Upper lobe of left lung (tissue), 6 donors: ENCODE data around the gene MKKS. TPM values are rescaled to one million over a fixed set of nuclear protein-coding genes. Genes with fewer than 3 reads are reported as not detected.

Source experiments
- ATAC-seq, 2 donors: fragments of 200-7000 bp; cut with Tn5 transposase; one replicate each; pipeline ENCODE4 v1.9.1; 2022; ENCODE audit warnings: mild to moderate bottlenecking in 2 of 2, moderate library complexity in 2 of 2; ENCODE audit not compliant: low FRiP score in 2 of 2
- DNase-seq, 2 donors: peaks; one replicate each; pipeline ENCODE4 v3.0.0-alpha.2; 2019 to 2020
- H3K27ac ChIP-seq, 4 donors: fragments of 200-600 bp; sonication (generic); one replicate each; pipeline ENCODE4 v1.5.1; 2016 to 2019
- H3K27me3 ChIP-seq, 4 donors: fragments of 200-600 bp; sonication (generic); one replicate each; pipeline ENCODE4 v1.5.1; 2017 to 2019
- H3K36me3 ChIP-seq, 4 donors: fragments of 200-600 bp; sonication (generic); one replicate each; pipeline ENCODE4 v1.5.1; 2016 to 2019
- H3K4me1 ChIP-seq, 4 donors: fragments of 200-600 bp; sonication (generic); one replicate each; pipeline ENCODE4 v1.5.1; 2018 to 2019
- H3K4me3 ChIP-seq, 4 donors: fragments of 200-600 bp; sonication (generic); one replicate each; pipeline ENCODE4 v1.5.1; 2017 to 2019; ENCODE audit warnings: mild to moderate bottlenecking in 2 of 4, moderate library complexity in 1 of 4
- H3K9me3 ChIP-seq, 4 donors: fragments of 200-600 bp; sonication (generic); one replicate each; pipeline ENCODE4 v1.5.1; 2018 to 2019
- EP300 ChIP-seq, 4 donors: sonication (generic); formaldehyde crosslinking; IDR thresholded peaks; one replicate each; pipeline ENCODE4 v1.5.1; 2017; ENCODE audit warnings: antibody characterized with exemption in 4 of 4, control low read depth in 2 of 4
- POLR2A ChIP-seq, 4 donors: fragments of 450-650 bp; IDR thresholded peaks; one replicate each; pipeline ENCODE4 v1.5.1; 2016 to 2017; ENCODE audit warnings: antibody characterized with exemption in 4 of 4, mild to moderate bottlenecking in 2 of 4
- POLR2AphosphoS5 ChIP-seq, 2 donors: sonication (generic); formaldehyde crosslinking; IDR thresholded peaks; one replicate each; pipeline ENCODE4 v1.5.1; 2017; ENCODE audit warnings: antibody characterized with exemption in 2 of 2
- WGBS, 2 donors: methylation state at CpG; one replicate each; pipeline ENCODE4 v1.1.5; 2017 to 2018; 5-methylcytosine and 5-hydroxymethylcytosine counted together
- total RNA-seq, 6 donors: library from RNA; depleted of rRNA in 4 of 6; stranded (reverse); fragments of >200 nt in 4 of 6; gene quantifications; one replicate each; pipeline versions ENCODE4 v1.1.0 to v1.2.1, GENCODE V29; 2016 to 2021
- TF ChIP-seq, protein P1 (sequence below), 6 experiments: fragments of 450-650 bp in 4 of 6; fragments of 200-600 bp in 2 of 6; sonication (generic) in 2 of 6; IDR thresholded peaks; one replicate each; pipeline ENCODE4 v1.5.1; 2016 to 2019; ENCODE audit warnings: antibody characterized with exemption in 6 of 6
- donor health status: DM: no; HTN: no; CAD: no; lungs with moderate emphysema.
- donor health status: DM: no; HTN: yes; CAD: no; lungs with severe emphysema.

Gene MKKS
- total RNA-seq, 6 donors from 2014 or later, result 3.1 to 19.3 (median 11.8) TPM

DNA sequence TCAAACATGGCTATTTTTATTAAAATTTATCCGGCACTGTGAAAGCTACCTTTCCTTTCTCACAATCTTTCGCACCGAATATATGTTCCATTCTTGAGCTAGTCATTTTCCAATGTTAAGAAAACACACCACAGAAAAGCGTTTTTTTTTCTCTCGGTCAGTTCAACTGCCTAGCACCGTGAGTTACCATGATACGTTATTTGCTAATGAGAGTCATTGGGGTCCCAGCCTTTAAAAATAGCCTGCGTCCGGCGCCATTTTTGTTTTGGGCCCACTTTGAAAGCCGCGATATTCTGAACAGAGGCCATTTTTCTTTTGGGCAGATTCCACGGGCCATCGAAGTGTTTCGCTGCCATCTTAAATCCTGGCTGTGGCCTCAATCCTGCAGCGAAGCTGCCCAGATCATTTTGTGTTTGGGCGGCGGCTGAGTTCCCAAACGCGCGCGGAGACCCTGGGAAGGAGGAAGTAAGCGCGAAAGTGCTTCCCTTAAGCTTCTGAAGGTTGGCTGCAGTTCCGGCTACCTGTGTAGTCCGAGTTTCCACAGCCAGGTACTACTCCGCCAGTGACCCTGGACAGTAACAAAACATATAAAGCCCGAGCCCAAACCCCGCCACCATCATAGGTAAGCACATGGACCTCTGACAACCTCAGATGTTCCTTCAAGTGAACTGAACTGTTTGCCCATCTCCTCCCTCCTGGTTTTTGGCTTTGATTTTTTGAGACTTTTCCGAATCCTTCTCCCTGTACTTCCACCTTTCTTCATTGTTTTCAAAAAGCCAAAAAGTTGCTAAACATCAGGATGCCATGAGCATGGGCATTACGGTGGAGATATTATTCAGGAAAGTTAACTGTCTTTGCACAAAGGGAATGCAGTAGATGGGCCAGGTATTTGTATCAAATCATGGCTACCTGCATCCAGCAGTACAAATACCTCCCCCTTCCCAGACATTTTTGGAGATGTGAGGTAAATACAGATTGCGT is 1.1 kb upstream of the MKKS start, which contains the start of gene SLX4IP:
Gene SLX4IP (plus strand): TSS at position 474 of the 981 bp plus-strand sequence. CDS start 22,900 bp downstream, outside the sequence.
- Histone ChIP-seq H3K27me3 (peaks cover 0 to 2% (median 0%) of the 10 kb centered on the region in 4 donors), H3K4me3 (peak within 1 kb of the TSS; percentile 66 to 94 (median 78)), H3K27ac (peak within 1 kb of the TSS; percentile 87 to 98 (median 96)), H3K36me3 (no peaks in the 10 kb centered on the region), H3K4me1 (peaks cover 14 to 35% (median 22%) of the 10 kb centered on the region in 4 donors), H3K9me3 (no peaks in the 10 kb centered on the region)
- 2 to 3% methylated on average over 30 to 32 of the region's 32 CpGs for WGBS, 2 donors
- ATAC-seq (peak; percentile 91 to 94), DNase-seq (peak; percentile 86 to 96)
- TF ChIP-seq POLR2AphosphoS5 (IDR thresholded peaks at IDR 0.05) (peak in 1 of 2 donors; percentile 63), POLR2A (IDR thresholded peaks at IDR 0.05) (peak in 2 of 4 donors; percentile 21 to 40), EP300 (IDR thresholded peaks at IDR 0.05) (no peak)
- TF ChIP-seq, protein P1, sequence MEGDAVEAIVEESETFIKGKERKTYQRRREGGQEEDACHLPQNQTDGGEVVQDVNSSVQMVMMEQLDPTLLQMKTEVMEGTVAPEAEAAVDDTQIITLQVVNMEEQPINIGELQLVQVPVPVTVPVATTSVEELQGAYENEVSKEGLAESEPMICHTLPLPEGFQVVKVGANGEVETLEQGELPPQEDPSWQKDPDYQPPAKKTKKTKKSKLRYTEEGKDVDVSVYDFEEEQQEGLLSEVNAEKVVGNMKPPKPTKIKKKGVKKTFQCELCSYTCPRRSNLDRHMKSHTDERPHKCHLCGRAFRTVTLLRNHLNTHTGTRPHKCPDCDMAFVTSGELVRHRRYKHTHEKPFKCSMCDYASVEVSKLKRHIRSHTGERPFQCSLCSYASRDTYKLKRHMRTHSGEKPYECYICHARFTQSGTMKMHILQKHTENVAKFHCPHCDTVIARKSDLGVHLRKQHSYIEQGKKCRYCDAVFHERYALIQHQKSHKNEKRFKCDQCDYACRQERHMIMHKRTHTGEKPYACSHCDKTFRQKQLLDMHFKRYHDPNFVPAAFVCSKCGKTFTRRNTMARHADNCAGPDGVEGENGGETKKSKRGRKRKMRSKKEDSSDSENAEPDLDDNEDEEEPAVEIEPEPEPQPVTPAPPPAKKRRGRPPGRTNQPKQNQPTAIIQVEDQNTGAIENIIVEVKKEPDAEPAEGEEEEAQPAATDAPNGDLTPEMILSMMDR (IDR thresholded peaks at IDR 0.05), result no peak

DNA sequence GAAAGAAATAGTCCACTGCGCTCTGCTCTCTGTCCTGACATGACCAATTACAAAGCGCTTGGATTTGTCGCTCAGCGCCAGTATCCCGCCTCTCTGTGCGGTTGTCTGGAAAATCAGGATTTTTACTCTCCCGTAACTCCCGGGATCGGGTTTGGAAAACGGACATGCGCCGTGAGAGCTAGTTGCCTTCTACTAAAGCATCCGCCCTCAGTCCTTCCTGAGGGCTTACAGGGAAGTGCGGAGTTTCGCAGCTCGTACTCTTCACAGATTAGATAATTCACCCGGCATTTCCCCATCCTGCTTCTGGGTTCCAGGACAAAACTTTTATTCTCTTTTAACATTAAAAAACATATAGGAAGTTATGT is 427 bp upstream of the MKKS start:
- Histone ChIP-seq H3K4me1 (peaks cover 14 to 35% (median 22%) of the 10 kb centered on the region in 4 donors), H3K27me3 (peaks cover 0 to 2% (median 0%) of the 10 kb centered on the region in 4 donors), H3K36me3 (no peaks in the 10 kb centered on the region), H3K4me3 (peak overlapping the region; percentile 66 to 94 (median 78)), H3K9me3 (no peaks in the 10 kb centered on the region), H3K27ac (peak overlapping the region; percentile 87 to 98 (median 96))
- DNase-seq (peak in 1 of 2 donors; percentile 92), ATAC-seq (peak; percentile 95 to 97)
- 0% methylated on average over 17 of the region's 17 CpGs for WGBS, 2 donors
- peak in 3 of 4 donors; percentile 85 to 93 (median 87) for TF ChIP-seq POLR2A (IDR thresholded peaks at IDR 0.05)
- TF ChIP-seq EP300 (IDR thresholded peaks at IDR 0.05), result peak in 1 of 4 donors; percentile 3
- TF ChIP-seq, protein P1 (IDR thresholded peaks at IDR 0.05), result peak in 1 of 6 experiments; percentile 7
- TF ChIP-seq POLR2AphosphoS5 (IDR thresholded peaks at IDR 0.05), result peak; percentile 93 to 94

DNA sequence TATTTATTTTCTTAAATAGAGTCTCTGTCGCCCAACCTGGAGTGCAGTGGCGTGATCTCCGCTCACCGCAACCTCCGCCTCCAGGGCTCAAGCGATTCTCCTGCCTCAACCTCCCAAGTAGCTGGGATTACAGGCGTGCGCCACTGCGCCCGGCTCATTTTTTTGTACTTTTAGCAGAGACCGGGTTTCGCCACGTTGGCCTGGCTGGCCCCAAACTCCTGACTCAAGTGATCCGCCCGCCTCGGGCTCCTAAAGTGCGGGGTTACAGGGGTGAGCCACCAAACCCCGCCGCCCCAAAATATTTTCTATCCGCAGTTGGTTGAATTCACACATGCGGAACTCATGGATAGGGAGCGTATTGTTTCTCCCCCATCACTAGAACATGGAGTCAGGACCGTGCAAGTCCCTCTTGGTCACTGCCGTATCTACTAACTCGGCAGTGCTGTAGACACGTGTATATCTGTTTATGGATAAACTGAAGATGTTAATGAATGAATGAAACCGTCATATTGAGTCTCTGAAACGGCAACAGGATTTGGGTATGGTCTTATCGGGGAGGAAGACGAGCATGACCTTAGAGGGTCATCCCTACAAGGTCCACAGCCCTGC is 904 bp downstream of the MKKS start:
- Histone ChIP-seq H3K9me3 (no peaks in the 10 kb centered on the region), H3K27ac (peak overlapping the region; percentile 87 to 98 (median 96)), H3K36me3 (no peaks in the 10 kb centered on the region), H3K4me3 (peak overlapping the region; percentile 66 to 94 (median 78)), H3K4me1 (peaks cover 18 to 35% (median 22%) of the 10 kb centered on the region in 4 donors), H3K27me3 (peaks cover 0 to 2% (median 0%) of the 10 kb centered on the region in 4 donors)
- ATAC-seq, result no peak
- 50 to 54% methylated on average over 28 to 30 of the region's 30 CpGs for WGBS, 2 donors
- peak in 1 of 2 donors; percentile 48 for DNase-seq
- TF ChIP-seq POLR2AphosphoS5 (IDR thresholded peaks at IDR 0.05) (no peak), EP300 (IDR thresholded peaks at IDR 0.05) (no peak), POLR2A (IDR thresholded peaks at IDR 0.05) (no peak)
- TF ChIP-seq, protein P1 (IDR thresholded peaks at IDR 0.05), result no peak

DNA sequence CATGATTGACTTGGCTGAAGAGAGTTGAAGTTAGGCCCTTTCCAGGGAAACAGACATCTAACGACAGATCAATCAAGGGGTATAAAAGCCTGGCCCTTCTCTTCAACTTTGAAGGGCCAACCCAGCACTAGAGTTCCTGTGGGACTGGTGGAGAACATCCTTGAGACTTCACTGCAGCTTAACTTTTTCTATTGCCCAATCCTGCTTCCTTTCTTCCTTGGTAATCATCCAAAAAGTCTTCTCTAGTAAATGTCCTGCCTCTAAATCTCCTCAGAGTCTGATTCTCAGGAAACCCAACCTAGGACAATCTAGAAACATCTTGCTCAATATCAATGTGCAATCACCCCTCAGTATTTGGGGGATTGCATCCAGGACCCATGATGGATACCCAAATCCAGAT is 1.9 kb downstream of the MKKS start:
- H3K36me3 ChIP-seq, result no peaks in the 10 kb centered on the region
- H3K9me3 ChIP-seq, result no peaks in the 10 kb centered on the region
- ATAC-seq (no peak), DNase-seq (no peak)
- no peak overlapping the region for H3K4me3 ChIP-seq
- peaks cover 0 to 2% (median 0%) of the 10 kb centered on the region in 4 donors for H3K27me3 ChIP-seq
- peaks cover 18 to 35% (median 23%) of the 10 kb centered on the region in 4 donors for H3K4me1 ChIP-seq
- no peak for TF ChIP-seq POLR2AphosphoS5 (IDR thresholded peaks at IDR 0.05)
- no peak for TF ChIP-seq POLR2A (IDR thresholded peaks at IDR 0.05)
- TF ChIP-seq, protein P1 (IDR thresholded peaks at IDR 0.05), result no peak
- TF ChIP-seq EP300 (IDR thresholded peaks at IDR 0.05), result no peak
- WGBS, 2 donors, result 46 to 50% methylated on average over 1 of the region's 1 CpG
- H3K27ac ChIP-seq, result no peak overlapping the region
